Endometrium (tissue), 2 donors: ENCODE measurements around the gene PNPLA7.
"Not testable (repeated sequence)": the region's sequence is repeated elsewhere in the genome, so short reads cannot be mapped to it uniquely, and the experiment has no call there.

ENCODE experiments used
- FAIRE-seq: peaks from 2 replicates; lab custom pipeline; 2012; peaks lifted over from hg19 to GRCh38; lab: Jason Lieb, UNC
- donor health status: control.
- donor health status: control.

PNPLA7 gene

GRCh38 chr9:137550231-137550621 lies at the start of gene PNPLA7:
PNPLA7 (minus strand) TSS chr9:137550402; CDS start chr9:137550197, 205 bp downstream.
- peak; percentile 57 for FAIRE-seq

GRCh38 chr9:137598943-137599342 lies 48.7 kb upstream of the PNPLA7 start:
- no peak for FAIRE-seq

GRCh38 chr9:137596577-137596976 lies 46.4 kb upstream of the PNPLA7 start:
- not testable (repeated sequence) for FAIRE-seq

GRCh38 chr9:137593176-137593575 lies 43.0 kb upstream of the PNPLA7 start:
- no peak for FAIRE-seq

GRCh38 chr9:137592767-137593166 lies 42.6 kb upstream of the PNPLA7 start:
- no peak for FAIRE-seq

- no peak for FAIRE-seq
These were observed 40.5 kb upstream of the PNPLA7 start, which contains the start of gene ZMYND19 for GRCh38 chr9:137590469-137591383. ZMYND19 (minus strand) TSS chr9:137590512; CDS start chr9:137590263, 249 bp downstream.

GRCh38 chr9:137590123-137590468 lies 39.9 kb upstream of the PNPLA7 start:
- no peak for FAIRE-seq

GRCh38 chr9:137589441-137590122 lies 39.4 kb upstream of the PNPLA7 start:
- FAIRE-seq, result no peak

- FAIRE-seq, result no peak
These were observed 38.7 kb upstream of the PNPLA7 start for GRCh38 chr9:137588891-137589290.

GRCh38 chr9:137588311-137588710 lies 38.1 kb upstream of the PNPLA7 start:
- no peak for FAIRE-seq

GRCh38 chr9:137586854-137587253 lies 36.7 kb upstream of the PNPLA7 start:
- FAIRE-seq, result no peak

GRCh38 chr9:137583957-137584356 lies 33.8 kb upstream of the PNPLA7 start:
- FAIRE-seq, result no peak

GRCh38 chr9:137583347-137583746 lies 33.1 kb upstream of the PNPLA7 start:
- FAIRE-seq, result no peak

GRCh38 chr9:137582286-137582860 lies 32.2 kb upstream of the PNPLA7 start:
- no peak for FAIRE-seq

GRCh38 chr9:137581361-137582285 lies 31.4 kb upstream of the PNPLA7 start:
- no peak for FAIRE-seq

GRCh38 chr9:137580954-137581322 lies 30.7 kb upstream of the PNPLA7 start:
- no peak for FAIRE-seq

- FAIRE-seq, result no peak
These were observed 30.2 kb upstream of the PNPLA7 start for GRCh38 chr9:137580209-137580953.

- no peak for FAIRE-seq
These were observed 29.0 kb upstream of the PNPLA7 start for GRCh38 chr9:137579259-137579604.

GRCh38 chr9:137578518-137579258 lies 28.5 kb upstream of the PNPLA7 start, which contains the start of gene DPH7:
DPH7 (minus strand) TSS chr9:137578925; CDS start chr9:137578777, 148 bp downstream.
- no peak for FAIRE-seq

- no peak for FAIRE-seq
These were observed 25.7 kb upstream of the PNPLA7 start for GRCh38 chr9:137575716-137576411.
